Neural crest cell (in vitro differentiated cells): ENCODE data around the gene ZSCAN25. TPM values are rescaled to one million over a fixed set of nuclear protein-coding genes. Genes with fewer than 3 reads are reported as not detected.

ENCODE experiments used
- DNase-seq: peaks from one replicate; pipeline ENCODE4 v3.0.0; 2021; ENCODE audit warnings: low read depth, mixed read lengths, low spot score
- H3K27ac Mint-ChIP-seq: one replicate; pipeline ENCODE4 v1.8.0; 2021; ENCODE audit warnings: mild to moderate bottlenecking, mixed read lengths; ENCODE audit not compliant: unreplicated experiment
- H3K27me3 Mint-ChIP-seq: 2 replicates; pipeline ENCODE4 v1.8.0; 2021; ENCODE audit warnings: low read depth, mild to moderate bottlenecking, mixed read lengths
- H3K36me3 Mint-ChIP-seq: 2 replicates; pipeline ENCODE4 v1.8.0; 2021; ENCODE audit warnings: low read depth, mild to moderate bottlenecking, mixed read lengths
- H3K4me1 Mint-ChIP-seq: 2 replicates; pipeline ENCODE4 v1.8.0; 2021; ENCODE audit warnings: mixed read lengths
- H3K4me3 Mint-ChIP-seq: one replicate; pipeline ENCODE4 v1.8.0; 2021; ENCODE audit warnings: mild to moderate bottlenecking, mixed read lengths
- H3K9me3 Mint-ChIP-seq: 2 replicates; pipeline ENCODE4 v1.8.0; 2021; ENCODE audit warnings: mixed read lengths
- CTCF ChIP-seq: fragments of 200-600 bp; sonication (generic); conservative IDR thresholded peaks from 2 replicates; pipeline ENCODE4 v1.5.0; 2021; ENCODE audit warnings: antibody characterized with exemption, mild to moderate bottlenecking
- total RNA-seq: library from RNA; stranded (reverse); gene quantifications from 2 replicates; pipeline ENCODE4 v1.2.1, GENCODE V29; 2021

ZSCAN25 gene
- total RNA-seq, 1 donor from 2014 or later: 23.4 TPM

- H3K36me3 Mint-ChIP-seq: no peaks in the 10 kb centered on the region
- no peaks in the 10 kb centered on the region for H3K9me3 Mint-ChIP-seq
- no peaks in the 10 kb centered on the region for H3K4me1 Mint-ChIP-seq
- H3K4me3 Mint-ChIP-seq: no peak overlapping the region
- no peaks in the 10 kb centered on the region for H3K27me3 Mint-ChIP-seq
- H3K27ac Mint-ChIP-seq: no peak overlapping the region
- DNase-seq: no peak
- no peak for TF ChIP-seq CTCF
These were observed 20.3 kb upstream of the ZSCAN25 start for GRCh38 chr7:99596408-99596955.

GRCh38 chr7:99597762-99598501 is 18.8 kb upstream of the ZSCAN25 start, which contains the start of gene TMEM225B:
TMEM225B (plus strand) TSS chr7:99598267; CDS start chr7:99604389, 6,122 bp downstream.
- H3K27me3 Mint-ChIP-seq: no peaks in the 10 kb centered on the region
- H3K27ac Mint-ChIP-seq: no peak within 1 kb of the TSS
- TF ChIP-seq CTCF: no peak
- DNase-seq: no peak
- H3K4me3 Mint-ChIP-seq: no peak within 1 kb of the TSS
- H3K36me3 Mint-ChIP-seq: no peaks in the 10 kb centered on the region
- H3K4me1 Mint-ChIP-seq: no peaks in the 10 kb centered on the region
- no peaks in the 10 kb centered on the region for H3K9me3 Mint-ChIP-seq

GRCh38 chr7:99599836-99600235 is 16.9 kb upstream of the ZSCAN25 start:
- Mint-ChIP-seq H3K9me3 (no peaks in the 10 kb centered on the region), H3K27ac (no peak overlapping the region), H3K36me3 (no peaks in the 10 kb centered on the region), H3K4me1 (no peaks in the 10 kb centered on the region), H3K27me3 (no peaks in the 10 kb centered on the region), H3K4me3 (no peak overlapping the region)
- DNase-seq: no peak
- TF ChIP-seq CTCF: no peak

- H3K36me3 Mint-ChIP-seq: no peaks in the 10 kb centered on the region
- no peak for TF ChIP-seq CTCF
- no peak for DNase-seq
- no peak overlapping the region for H3K27ac Mint-ChIP-seq
- H3K4me1 Mint-ChIP-seq: no peaks in the 10 kb centered on the region
- H3K9me3 Mint-ChIP-seq: no peaks in the 10 kb centered on the region
- no peaks in the 10 kb centered on the region for H3K27me3 Mint-ChIP-seq
- H3K4me3 Mint-ChIP-seq: no peak overlapping the region
These were observed 15.0 kb upstream of the ZSCAN25 start for GRCh38 chr7:99601656-99602310.

- Mint-ChIP-seq H3K4me3 (no peak overlapping the region), H3K27me3 (peaks cover 5% of the 10 kb centered on the region), H3K27ac (no peak overlapping the region), H3K36me3 (no peaks in the 10 kb centered on the region), H3K9me3 (no peaks in the 10 kb centered on the region), H3K4me1 (no peaks in the 10 kb centered on the region)
- DNase-seq: no peak
- TF ChIP-seq CTCF: no peak
These were observed 11.2 kb upstream of the ZSCAN25 start for GRCh38 chr7:99605527-99605926.
